Measurements from ENCODE around the gene CHST11.

GRCh38 chr12:104634044-104634443, 177.3 kb downstream of the CHST11 start:
- TF ChIP-seq EZH2 (IDR thresholded peaks at IDR 0.05; ENCODE audit: borderline replicate concordance, low read depth, low read length): no peak
- TF ChIP-seq MXI1 (IDR thresholded peaks at IDR 0.05; ENCODE audit: low read depth, low read length): no peak
- TF ChIP-seq RBM17 (IDR thresholded peaks at IDR 0.05; ENCODE audit: borderline replicate concordance, low read depth, low read length): no peak
- TF ChIP-seq JUN (IDR thresholded peaks at IDR 0.05; ENCODE audit: borderline replicate concordance, low read depth, low read length): no peak
- TF ChIP-seq JUN (CRISPR knock-in tag; IDR thresholded peaks at IDR 0.05; ENCODE audit: borderline replicate concordance): no peak
- no peak for TF ChIP-seq ATF2 (CRISPR knock-in tag; IDR thresholded peaks at IDR 0.05)
- TF ChIP-seq CTCF (IDR thresholded peaks at IDR 0.05 in 2 of 3, conservative IDR thresholded peaks at IDR 0.05 in 1 of 3; ENCODE audit: insufficient read depth in 2 of 3, low read depth in 1 of 3, low read length in 3 of 3): no peak
- no peak for TF ChIP-seq CHD7 (IDR thresholded peaks at IDR 0.05; ENCODE audit: low read depth, low read length)
- no peak for TF ChIP-seq ZNF699 (CRISPR knock-in tag; IDR thresholded peaks at IDR 0.05; ENCODE audit: insufficient replicate concordance)
